ENCODE results near the gene SYNDIG1.

Gene SYNDIG1

DNA sequence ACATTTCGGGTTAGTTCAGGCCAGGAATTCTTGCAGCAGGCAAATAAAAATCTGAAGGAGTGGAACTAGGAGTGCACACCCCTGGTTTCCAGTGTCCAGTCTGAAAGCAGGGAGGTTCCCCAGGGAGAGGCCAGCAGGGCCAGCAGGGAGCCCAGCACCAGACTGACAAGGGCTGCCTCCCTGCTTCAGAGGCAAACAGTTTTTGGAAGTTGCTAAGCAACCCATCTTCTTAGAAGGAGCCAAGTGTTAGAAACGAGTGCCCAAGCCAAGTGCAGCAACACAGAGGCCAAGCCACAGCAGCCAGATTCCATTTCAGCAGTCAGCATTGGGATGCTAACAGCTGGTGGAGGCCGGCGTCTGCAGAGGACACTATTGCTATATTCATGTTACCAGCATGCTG is 179.1 kb downstream of the SYNDIG1 start:
- H3K27ac ChIP-seq: no peak overlapping the region
- H3K9me3 ChIP-seq: no peaks in the 10 kb centered on the region
- H3K36me3 ChIP-seq: no peaks in the 10 kb centered on the region
- no peaks in the 10 kb centered on the region for H3K4me1 ChIP-seq (ENCODE audit: control insufficient read depth in 1 of 2, insufficient read depth in 1 of 2, low read depth in 1 of 2, low read length in 1 of 2)
- H3K4me3 ChIP-seq (ENCODE audit: low read depth in 1 of 2, low read length in 1 of 2): no peak overlapping the region
- TF ChIP-seq, protein P1, sequence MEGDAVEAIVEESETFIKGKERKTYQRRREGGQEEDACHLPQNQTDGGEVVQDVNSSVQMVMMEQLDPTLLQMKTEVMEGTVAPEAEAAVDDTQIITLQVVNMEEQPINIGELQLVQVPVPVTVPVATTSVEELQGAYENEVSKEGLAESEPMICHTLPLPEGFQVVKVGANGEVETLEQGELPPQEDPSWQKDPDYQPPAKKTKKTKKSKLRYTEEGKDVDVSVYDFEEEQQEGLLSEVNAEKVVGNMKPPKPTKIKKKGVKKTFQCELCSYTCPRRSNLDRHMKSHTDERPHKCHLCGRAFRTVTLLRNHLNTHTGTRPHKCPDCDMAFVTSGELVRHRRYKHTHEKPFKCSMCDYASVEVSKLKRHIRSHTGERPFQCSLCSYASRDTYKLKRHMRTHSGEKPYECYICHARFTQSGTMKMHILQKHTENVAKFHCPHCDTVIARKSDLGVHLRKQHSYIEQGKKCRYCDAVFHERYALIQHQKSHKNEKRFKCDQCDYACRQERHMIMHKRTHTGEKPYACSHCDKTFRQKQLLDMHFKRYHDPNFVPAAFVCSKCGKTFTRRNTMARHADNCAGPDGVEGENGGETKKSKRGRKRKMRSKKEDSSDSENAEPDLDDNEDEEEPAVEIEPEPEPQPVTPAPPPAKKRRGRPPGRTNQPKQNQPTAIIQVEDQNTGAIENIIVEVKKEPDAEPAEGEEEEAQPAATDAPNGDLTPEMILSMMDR (IDR thresholded peaks at IDR 0.05): no peak
- no peaks in the 10 kb centered on the region for H3K27me3 ChIP-seq

GRCh38 chr20:24648919-24649318 is 179.5 kb downstream of the SYNDIG1 start:
- Histone ChIP-seq H3K9me3 (no peaks in the 10 kb centered on the region), H3K4me3 (ENCODE audit: low read depth in 1 of 2, low read length in 1 of 2) (no peak overlapping the region), H3K36me3 (no peaks in the 10 kb centered on the region), H3K27ac (no peak overlapping the region), H3K27me3 (no peaks in the 10 kb centered on the region), H3K4me1 (ENCODE audit: control insufficient read depth in 1 of 2, insufficient read depth in 1 of 2, low read depth in 1 of 2, low read length in 1 of 2) (no peaks in the 10 kb centered on the region)
- TF ChIP-seq, protein P1 (IDR thresholded peaks at IDR 0.05): no peak

DNA sequence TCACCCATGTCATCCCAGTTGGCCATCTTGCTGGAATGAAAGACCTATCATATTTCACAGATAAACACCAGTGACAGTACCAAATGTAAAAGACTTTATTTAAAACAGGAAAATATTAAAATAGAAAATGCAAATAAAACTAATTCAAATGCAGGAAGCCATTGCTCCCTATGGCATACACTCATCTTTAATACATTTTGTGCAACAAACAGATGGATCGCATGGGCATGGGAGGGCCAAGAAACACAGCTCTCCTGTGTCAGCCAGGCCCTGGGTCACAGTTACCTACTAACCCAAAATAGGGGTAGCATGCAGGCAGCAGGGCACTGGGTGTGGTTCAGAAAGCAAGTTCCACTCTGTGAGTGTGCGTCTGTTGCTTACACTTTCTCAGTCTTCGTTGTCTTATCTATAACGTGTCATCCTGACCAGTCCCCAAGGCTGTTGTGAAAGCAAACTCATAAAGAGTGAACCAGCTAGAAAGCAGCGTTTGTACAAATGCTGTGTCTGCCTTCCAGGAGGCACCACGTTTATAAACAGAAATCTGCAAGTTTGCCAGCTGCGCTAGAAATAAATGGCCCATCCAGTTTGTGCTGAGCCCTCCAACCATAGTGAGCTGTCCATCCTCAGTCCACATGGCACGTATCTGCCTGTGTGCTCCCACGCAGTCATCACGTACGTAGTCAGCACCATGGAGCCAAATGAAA is 180.5 kb downstream of the SYNDIG1 start:
- no peaks in the 10 kb centered on the region for H3K4me1 ChIP-seq (ENCODE audit: control insufficient read depth in 1 of 2, insufficient read depth in 1 of 2, low read depth in 1 of 2, low read length in 1 of 2)
- no peaks in the 10 kb centered on the region for H3K36me3 ChIP-seq
- no peak overlapping the region for H3K27ac ChIP-seq
- H3K9me3 ChIP-seq: no peaks in the 10 kb centered on the region
- H3K4me3 ChIP-seq (ENCODE audit: low read depth in 1 of 2, low read length in 1 of 2): no peak overlapping the region
- H3K27me3 ChIP-seq: no peaks in the 10 kb centered on the region
- TF ChIP-seq, protein P1 (IDR thresholded peaks at IDR 0.05): no peak

DNA sequence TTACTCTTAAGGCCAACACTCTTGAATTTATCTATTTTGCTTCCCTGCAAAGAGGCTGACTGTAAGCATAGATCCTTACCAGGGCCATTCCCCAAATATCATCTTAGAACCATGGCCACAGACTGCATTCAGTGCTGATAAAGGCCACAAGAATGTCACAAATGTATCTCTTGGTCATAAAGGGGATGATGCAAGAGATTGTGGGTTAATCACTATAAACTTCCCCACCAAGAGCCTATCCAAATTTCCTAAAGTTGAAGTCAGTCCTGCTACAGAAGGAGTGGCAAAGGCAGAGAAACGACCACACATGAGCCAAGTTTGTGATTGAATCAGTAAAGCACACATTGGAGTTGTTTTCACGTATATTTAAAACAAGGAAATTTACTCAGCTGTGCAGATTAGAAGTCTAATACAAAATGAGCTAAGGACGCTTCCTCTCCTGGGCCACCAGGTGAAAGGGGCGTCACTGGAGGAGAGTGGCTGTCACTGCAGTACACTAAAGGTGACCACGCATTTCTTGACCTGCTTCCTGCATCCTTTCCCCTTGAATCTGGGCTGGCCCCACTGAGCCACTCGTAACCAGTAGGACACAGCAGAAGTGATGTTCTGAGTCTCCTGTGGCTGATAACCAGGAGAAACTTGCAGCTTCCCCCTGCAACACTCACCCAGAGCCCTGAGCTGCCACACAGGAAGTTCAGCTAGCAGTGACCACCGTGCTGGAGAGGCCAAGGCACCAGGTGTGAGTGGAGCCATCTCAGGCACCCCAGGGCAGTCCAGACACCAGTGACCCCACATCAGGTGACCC is 181.9 kb downstream of the SYNDIG1 start:
- Histone ChIP-seq H3K4me1 (ENCODE audit: control insufficient read depth in 1 of 2, insufficient read depth in 1 of 2, low read depth in 1 of 2, low read length in 1 of 2) (no peaks in the 10 kb centered on the region), H3K27ac (no peak overlapping the region), H3K36me3 (no peaks in the 10 kb centered on the region), H3K4me3 (ENCODE audit: low read depth in 1 of 2, low read length in 1 of 2) (no peak overlapping the region), H3K27me3 (no peaks in the 10 kb centered on the region), H3K9me3 (no peaks in the 10 kb centered on the region)
- TF ChIP-seq, protein P1 (IDR thresholded peaks at IDR 0.05): no peak

DNA sequence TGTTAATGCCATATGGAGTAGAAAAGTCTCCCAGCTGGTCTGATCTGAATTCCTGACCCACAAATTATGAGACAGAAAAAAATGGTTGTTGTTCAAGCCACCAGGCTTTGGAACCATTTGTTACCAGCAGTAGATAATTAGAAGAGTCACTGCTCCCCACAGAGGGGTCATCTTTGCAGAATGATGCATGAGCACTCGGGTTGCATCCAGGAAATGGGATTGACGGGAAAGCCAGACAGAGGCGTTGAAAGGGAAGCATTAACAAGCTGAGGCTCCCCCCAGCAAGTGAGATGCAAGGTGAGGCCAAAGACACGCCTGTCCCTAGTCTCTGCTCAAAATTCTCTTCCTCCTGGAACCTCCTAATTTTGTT is 182.5 kb downstream of the SYNDIG1 start:
- Histone ChIP-seq H3K27ac (no peak overlapping the region), H3K4me3 (ENCODE audit: low read depth in 1 of 2, low read length in 1 of 2) (no peak overlapping the region), H3K9me3 (no peaks in the 10 kb centered on the region), H3K27me3 (no peaks in the 10 kb centered on the region), H3K36me3 (no peaks in the 10 kb centered on the region), H3K4me1 (ENCODE audit: control insufficient read depth in 1 of 2, insufficient read depth in 1 of 2, low read depth in 1 of 2, low read length in 1 of 2) (no peaks in the 10 kb centered on the region)
- TF ChIP-seq, protein P1 (IDR thresholded peaks at IDR 0.05): no peak

All from neutrophil (primary cell).